NK-92 (cell line): ENCODE measurements around the gene ST6GALNAC6.
"Not testable (repeated sequence)": the region's sequence is repeated elsewhere in the genome, so short reads cannot be mapped to it uniquely, and the experiment has no call there.

Experiments
- DNase-seq: peaks from one replicate; lab custom pipeline; 2025; ENCODE audit not compliant: unreplicated experiment; lab: John Stamatoyannopoulos, UW

ST6GALNAC6 gene

DNA sequence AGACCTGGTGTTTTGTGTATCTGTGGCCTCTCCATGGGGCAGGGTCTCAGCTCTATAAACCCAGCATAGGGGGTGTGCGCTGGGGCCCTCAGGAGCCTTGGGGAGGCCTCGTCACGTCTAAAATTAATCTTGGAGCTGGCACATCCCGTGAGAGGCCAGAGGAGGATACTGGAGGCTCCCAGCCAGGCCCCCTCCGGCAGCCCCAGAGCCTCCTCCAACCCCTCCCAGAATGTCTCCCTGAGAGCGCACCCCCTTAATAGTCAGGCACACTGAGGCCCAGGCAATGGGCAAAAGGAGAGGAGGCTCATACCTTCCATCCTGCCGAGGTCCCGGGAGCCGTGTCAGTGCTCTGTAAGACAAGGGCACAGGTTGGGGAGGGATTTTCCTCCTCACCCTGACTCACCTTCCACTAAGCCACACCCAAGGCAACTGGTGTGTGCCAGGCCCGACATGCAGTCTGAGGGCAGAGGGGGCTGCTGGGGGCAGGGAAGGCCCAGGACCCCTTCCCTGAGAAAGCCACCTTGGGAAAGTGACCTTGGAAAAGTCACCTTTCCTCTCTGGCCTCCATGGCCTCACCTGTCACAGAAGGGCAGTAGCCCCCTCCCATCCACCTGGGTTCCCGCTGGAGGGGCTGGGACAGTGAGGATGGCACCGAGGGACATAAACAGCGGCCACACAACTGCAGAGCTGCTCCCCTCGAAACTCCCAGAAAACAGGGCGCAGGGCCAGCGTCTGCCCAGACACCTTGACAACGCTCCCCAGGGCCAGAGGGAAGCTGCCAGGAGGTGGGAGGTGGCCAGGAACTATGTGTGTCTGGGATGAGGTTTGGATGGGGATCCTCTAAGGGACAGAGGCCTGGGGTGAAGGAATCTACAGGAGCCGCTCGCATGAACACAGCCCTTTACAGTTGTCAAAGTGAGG, 24.8 kb downstream of the ST6GALNAC6 start:
- no peak for DNase-seq

GRCh38 chr9:127873886-127874285, 25.5 kb downstream of the ST6GALNAC6 start:
- DNase-seq, result no peak

DNA sequence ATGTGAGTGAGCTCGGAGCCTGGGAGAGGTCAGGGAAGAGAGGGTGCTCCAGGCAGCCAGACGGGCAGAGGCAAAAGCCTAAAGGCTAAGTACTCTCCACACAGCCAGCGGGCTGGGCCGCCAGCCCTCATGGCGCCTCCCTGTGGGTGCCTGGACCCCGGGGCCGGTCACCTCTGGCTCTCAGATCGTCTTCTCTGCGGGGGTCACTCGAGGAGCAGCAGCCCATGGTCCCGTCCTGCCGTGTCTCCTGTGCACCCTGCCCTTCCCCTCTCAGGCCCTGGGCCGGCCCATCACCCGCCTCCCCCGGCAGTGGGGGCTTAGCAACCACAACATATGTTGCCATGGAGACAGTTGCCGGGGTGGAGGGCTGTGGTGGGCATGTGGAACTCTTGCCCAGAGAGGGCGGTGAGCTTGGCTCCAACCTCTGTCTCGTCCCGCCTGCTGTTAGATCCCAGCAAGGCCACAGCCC, 26.1 kb downstream of the ST6GALNAC6 start:
- no peak for DNase-seq

DNA sequence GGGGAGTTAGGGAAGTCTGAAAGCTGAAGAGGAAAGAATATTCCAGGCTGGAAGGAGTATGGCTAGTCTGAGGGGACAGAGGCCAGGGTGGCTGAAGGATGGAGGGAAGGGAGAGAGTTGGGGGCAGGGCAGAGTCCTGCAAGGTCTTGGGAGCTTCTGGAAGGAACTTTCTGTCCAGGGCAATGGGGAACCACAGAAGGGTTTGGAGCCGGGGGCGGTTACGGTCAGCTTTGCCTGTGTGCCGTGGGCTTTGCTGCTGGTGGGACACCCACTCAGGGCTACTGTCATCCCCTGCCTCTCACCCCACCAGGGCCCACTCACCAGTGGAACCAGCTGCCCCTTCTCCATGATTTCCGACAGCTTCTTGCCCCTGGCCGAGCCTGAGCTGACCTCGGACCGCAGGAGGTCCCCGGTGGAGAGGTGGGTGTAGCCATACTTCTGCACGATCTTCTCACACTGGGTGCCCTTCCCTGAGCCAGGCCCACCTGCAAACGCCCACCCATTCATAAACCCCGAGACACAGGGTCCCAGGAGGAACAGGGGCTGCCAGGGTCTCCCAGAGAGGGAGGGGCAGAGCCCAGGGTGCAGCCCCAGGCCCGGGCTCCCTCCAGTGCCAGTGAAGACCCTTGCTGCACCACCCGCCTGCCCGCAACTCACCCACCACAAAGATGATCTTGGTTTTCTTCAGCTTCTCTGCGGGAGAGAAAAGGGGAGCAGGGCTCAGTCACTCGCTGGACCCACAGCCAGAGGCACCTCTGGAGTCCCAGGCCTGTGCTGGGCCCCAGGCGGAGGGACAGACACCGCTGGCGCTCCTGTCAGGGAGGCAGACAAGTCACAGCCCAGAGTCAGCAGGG, 26.8 kb downstream of the ST6GALNAC6 start:
- no peak for DNase-seq

GRCh38 chr9:127871531-127871930, 27.9 kb downstream of the ST6GALNAC6 start:
- no peak for DNase-seq

- DNase-seq, result no peak
Measured at GRCh38 chr9:127870887-127871286, 28.5 kb downstream of the ST6GALNAC6 start.

DNA sequence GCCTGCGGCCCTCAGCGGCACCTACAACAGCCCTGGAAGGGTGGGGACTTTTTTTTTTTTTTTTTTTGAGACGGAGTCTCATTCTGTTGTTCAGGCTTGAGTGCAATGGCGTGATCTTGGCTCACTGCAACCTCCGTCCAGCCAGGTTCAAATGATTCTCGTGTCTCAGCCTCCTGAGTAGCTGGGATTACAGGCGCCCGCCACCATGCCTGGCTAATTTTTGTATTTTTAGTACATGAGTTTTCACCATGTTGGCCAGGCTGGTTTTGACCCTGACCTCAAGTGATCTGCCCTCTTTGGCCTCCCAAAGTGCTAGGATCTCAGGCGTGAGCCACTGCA, 29.3 kb downstream of the ST6GALNAC6 start:
- DNase-seq, result not testable (repeated sequence)

- no peak for DNase-seq
Measured at GRCh38 chr9:127869310-127870152, 29.9 kb downstream of the ST6GALNAC6 start.

- DNase-seq, result no peak
Measured at GRCh38 chr9:127868278-127868902, 31.0 kb downstream of the ST6GALNAC6 start.

DNA sequence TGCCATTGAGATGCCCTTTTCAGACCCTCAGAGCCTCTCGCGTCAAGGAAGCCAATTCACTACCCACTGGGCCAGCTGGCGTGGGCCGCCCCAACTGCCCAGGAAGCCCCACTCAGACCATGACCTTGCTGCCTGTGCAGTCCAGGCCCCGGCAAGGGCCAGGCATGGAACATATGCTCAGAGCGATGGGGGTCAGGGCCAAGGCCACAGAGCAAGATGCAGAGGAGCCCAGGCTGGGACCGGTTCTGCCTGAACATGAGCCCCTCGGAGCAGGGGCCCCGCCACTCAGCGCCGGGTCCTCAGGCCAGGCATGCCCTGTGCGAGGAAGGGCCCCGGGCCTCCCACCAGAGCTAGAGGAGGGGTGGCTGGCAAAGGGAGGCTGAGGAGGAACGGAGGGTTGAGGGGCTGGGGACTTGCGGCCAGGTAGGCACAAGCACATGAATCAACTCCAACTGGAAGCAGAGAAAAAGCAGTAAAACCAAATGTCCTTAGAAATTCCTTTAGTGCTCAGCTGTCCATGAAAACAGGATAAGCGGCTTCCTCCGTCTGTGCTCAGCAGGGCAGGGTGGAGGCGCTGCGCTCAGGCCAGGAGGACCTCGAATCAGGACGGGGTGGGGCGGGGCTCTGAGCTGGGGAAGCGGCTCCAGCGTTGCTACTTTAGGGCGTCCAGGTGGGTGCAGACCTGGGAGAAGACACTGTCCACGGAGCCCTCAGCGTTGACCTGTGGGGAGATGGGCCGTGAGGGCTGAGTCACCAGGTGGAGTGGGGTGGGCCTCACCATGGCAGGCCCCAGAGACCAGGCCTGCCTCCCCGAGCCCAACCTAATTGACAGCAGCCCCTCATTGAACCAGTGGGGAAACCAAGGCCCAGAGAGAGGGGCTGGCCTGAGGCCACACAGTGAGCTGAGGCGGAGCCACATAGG, 31.8 kb downstream of the ST6GALNAC6 start:
- no peak for DNase-seq

DNA sequence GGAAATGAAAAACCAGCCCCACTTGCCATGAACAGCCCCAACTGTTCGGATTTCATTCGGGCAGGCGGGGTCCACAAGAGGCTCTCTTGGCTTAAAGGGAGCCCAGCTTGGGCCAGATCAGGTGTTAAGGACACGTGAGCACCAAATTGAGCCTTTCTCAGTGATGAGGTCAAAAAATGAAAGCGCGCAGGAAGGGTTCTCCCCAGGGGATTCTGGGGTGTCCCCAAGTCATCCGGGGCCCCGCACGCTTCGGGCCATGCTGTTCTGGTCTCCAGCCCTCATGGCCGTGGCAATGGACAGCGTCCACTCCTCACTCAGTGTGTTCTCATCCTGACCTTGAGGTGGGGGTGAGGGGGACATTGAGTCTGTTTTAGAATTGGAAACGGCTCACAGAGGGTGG, 32.9 kb downstream of the ST6GALNAC6 start:
- DNase-seq, result no peak

- DNase-seq, result no peak
Measured at GRCh38 chr9:127865645-127866464, 33.5 kb downstream of the ST6GALNAC6 start.

DNA sequence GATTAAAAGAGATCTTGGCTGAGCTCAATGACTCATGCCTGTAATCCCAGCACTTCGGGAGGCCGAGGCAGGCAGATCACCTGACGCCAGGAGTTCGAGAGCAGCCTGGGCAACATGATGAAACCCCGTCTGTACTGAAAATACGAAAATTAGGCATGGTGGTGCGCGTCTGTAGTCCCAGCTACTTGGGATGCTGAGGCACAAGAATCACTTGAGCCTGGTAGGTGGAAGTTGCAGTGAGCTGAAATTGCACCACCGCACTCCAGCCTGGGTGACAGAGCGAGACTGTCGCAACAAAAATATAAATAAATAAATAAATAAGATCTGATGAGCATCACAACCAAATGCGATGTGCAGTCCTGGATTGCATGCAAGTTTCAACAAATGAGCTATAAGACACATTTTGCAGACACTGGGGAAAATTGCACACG, 36.2 kb downstream of the ST6GALNAC6 start:
- DNase-seq, result no peak

- DNase-seq, result no peak
Measured at GRCh38 chr9:127862075-127863011, 37.1 kb downstream of the ST6GALNAC6 start.

- no peak for DNase-seq
Measured at GRCh38 chr9:127860779-127861178, 38.6 kb downstream of the ST6GALNAC6 start.

DNA sequence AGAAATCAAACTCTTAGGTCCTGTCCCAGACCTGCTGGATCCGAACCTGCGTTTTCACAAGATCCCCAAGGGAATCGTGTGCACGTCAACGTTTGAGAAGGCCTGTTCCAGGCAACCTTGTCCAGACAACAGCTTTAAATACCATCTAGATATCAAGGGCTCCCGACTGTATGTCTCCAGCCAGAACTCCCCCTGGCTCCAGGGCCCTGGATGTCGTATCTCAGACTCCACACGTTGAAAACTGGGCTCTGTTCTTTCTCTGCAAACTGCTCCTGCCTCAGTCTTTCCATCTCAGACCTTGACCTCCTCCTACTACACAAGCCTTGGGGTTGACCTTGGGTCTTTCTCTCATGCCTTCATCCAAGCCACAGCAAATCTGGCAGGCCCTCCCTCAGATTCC, 39.1 kb downstream of the ST6GALNAC6 start:
- no peak for DNase-seq

GRCh38 chr9:127858041-127858512, 41.3 kb downstream of the ST6GALNAC6 start:
- DNase-seq, result no peak
